Mesothelial cell of epicardium (in vitro differentiated cells): ENCODE measurements around the gene ST6GALNAC6. TPM values are rescaled to one million over a fixed set of nuclear protein-coding genes. Genes with fewer than 3 reads are reported as not detected.
A peak's percentile ranks its signal among the peaks of the same experiment; 100 is the strongest.

ENCODE experiments used
- DNase-seq, 2 experiments: peaks; one replicate each; pipeline ENCODE4 v3.0.0; 2021; ENCODE audit warnings: low spot score in 2 of 2; ENCODE audit not compliant: unreplicated experiment in 2 of 2
- H3K27ac Mint-ChIP-seq: 2 replicates; pipeline ENCODE4 v1.8.0; 2021; ENCODE audit warnings: mixed read lengths
- H3K27me3 Mint-ChIP-seq: 2 replicates; pipeline ENCODE4 v1.8.0; 2021; ENCODE audit warnings: low read depth, mixed read lengths
- H3K36me3 Mint-ChIP-seq: 2 replicates; pipeline ENCODE4 v1.8.0; 2021; ENCODE audit warnings: mixed read lengths
- H3K4me1 Mint-ChIP-seq: 2 replicates; pipeline ENCODE4 v1.8.0; 2021; ENCODE audit warnings: mixed read lengths
- H3K4me3 Mint-ChIP-seq: 2 replicates; pipeline ENCODE4 v1.8.0; 2021; ENCODE audit warnings: mild to moderate bottlenecking, moderate library complexity, mixed read lengths
- H3K9me3 Mint-ChIP-seq: 2 replicates; pipeline ENCODE4 v1.8.0; 2021; ENCODE audit warnings: mixed read lengths
- CTCF ChIP-seq: fragments of 200-600 bp; sonication (generic); IDR thresholded peaks from one replicate; pipeline ENCODE4 v1.5.0; 2021; ENCODE audit warnings: antibody characterized with exemption; ENCODE audit not compliant: unreplicated experiment
- total RNA-seq: library from RNA; stranded (reverse); gene quantifications from 3 replicates; pipeline ENCODE4 v1.2.1, GENCODE V29; 2021

Gene ST6GALNAC6
- total RNA-seq, 1 donor from 2014 or later, result 34.2 TPM

- Mint-ChIP-seq H3K9me3 (no peaks in the 10 kb centered on the region), H3K4me1 (peaks cover 19% of the 10 kb centered on the region), H3K27me3 (no peaks in the 10 kb centered on the region), H3K36me3 (no peaks in the 10 kb centered on the region), H3K4me3 (peak overlapping the region; percentile 76), H3K27ac (peak overlapping the region; percentile 63)
- DNase-seq, result no peak
- no peak for TF ChIP-seq CTCF
Measured at GRCh38 chr9:127878001-127878651, 21.3 kb downstream of the ST6GALNAC6 start.

DNA sequence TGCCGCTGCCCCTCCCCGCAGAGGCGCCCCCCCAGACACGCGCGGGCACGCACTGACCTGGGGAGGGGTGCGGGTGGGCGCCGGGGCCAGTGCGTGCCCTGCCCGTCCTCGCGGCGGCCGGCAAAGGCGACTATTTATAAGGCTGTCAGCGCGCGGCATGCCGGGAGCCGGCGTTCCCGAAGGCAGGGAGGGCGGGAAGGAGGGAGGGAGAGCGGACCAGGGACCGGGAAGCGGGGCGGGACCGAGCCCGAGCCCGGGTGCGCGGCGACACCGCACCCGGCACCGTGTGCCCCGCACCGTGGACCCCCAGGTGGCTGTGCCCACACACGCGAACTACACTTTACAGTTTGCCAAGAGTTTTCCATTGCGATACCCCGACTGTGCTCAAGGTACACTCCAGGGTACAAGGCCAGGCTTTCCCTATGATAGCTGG lies 21.8 kb downstream of the ST6GALNAC6 start, which contains the start of gene AK1:
Gene AK1, minus strand, starts transcription at position 110 of the 433 bp plus-strand sequence. CDS start 3,058 bp downstream, outside the sequence.
- Mint-ChIP-seq H3K4me3 (peak within 1 kb of the TSS; percentile 76), H3K36me3 (no peaks in the 10 kb centered on the region), H3K27me3 (no peaks in the 10 kb centered on the region), H3K9me3 (no peaks in the 10 kb centered on the region), H3K4me1 (peaks cover 19% of the 10 kb centered on the region), H3K27ac (peak within 1 kb of the TSS; percentile 63)
- peak in 1 of 2 experiments; percentile 60 for DNase-seq
- no peak for TF ChIP-seq CTCF

- H3K4me1 Mint-ChIP-seq, result peaks cover 19% of the 10 kb centered on the region
- no peak for TF ChIP-seq CTCF
- H3K27me3 Mint-ChIP-seq, result no peaks in the 10 kb centered on the region
- H3K4me3 Mint-ChIP-seq, result peak overlapping the region; percentile 76
- no peak for DNase-seq
- peaks cover 1% of the 10 kb centered on the region for H3K36me3 Mint-ChIP-seq
- no peaks in the 10 kb centered on the region for H3K9me3 Mint-ChIP-seq
- peak overlapping the region; percentile 50 for H3K27ac Mint-ChIP-seq
Measured at GRCh38 chr9:127876764-127877562, 22.4 kb downstream of the ST6GALNAC6 start.

- no peak for TF ChIP-seq CTCF
- no peak for DNase-seq
- H3K36me3 Mint-ChIP-seq, result peaks cover 3% of the 10 kb centered on the region
- peaks cover 19% of the 10 kb centered on the region for H3K4me1 Mint-ChIP-seq
- H3K9me3 Mint-ChIP-seq, result no peaks in the 10 kb centered on the region
- peak overlapping the region; percentile 67 for H3K27ac Mint-ChIP-seq
- H3K27me3 Mint-ChIP-seq, result no peaks in the 10 kb centered on the region
- H3K4me3 Mint-ChIP-seq, result peak overlapping the region; percentile 76
Measured at GRCh38 chr9:127876026-127876763, 23.2 kb downstream of the ST6GALNAC6 start.

DNA sequence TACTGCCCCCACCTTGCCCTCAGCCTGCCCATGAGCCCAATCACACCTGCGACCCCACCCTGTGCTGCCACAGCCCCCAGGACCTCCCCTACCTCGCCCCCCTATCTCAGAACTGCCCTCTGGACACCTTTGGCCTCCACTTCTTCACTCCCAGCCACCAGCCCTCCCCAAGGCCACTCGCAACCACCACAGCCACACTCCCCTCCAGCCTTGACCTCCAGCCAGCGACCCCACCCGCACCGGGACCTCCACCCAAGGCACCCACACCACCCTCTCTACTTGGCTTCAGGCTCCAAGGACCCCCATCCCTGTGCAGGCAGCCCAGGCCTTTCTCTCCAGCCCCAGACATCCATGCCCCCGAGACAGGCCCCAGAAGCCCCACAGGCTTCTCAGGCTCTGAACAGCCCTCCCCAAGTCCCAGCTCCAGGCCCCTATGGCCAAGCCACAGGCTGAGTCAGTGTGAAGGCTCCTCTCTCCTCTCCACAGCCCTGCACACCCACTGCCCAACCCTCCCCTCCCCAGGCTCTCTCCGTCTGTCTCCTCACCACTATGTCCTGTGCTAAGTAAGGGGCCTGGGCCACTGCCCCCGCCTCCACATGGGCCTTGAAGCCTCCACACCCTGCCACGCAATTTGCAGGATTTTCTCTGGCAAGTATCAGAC lies 24.0 kb downstream of the ST6GALNAC6 start:
- peak overlapping the region; percentile 67 for H3K27ac Mint-ChIP-seq
- no peak for DNase-seq
- peaks cover 19% of the 10 kb centered on the region for H3K4me1 Mint-ChIP-seq
- H3K4me3 Mint-ChIP-seq, result peak overlapping the region; percentile 33
- peaks cover 3% of the 10 kb centered on the region for H3K36me3 Mint-ChIP-seq
- no peak for TF ChIP-seq CTCF
- no peaks in the 10 kb centered on the region for H3K27me3 Mint-ChIP-seq
- H3K9me3 Mint-ChIP-seq, result no peaks in the 10 kb centered on the region
